ENCODE results near the gene MMP3. TPM values are rescaled to one million over a fixed set of nuclear protein-coding genes. Genes with fewer than 3 reads are reported as not detected.

MMP3 gene
- total and polyA plus RNA-seq, 12 donors: not detected

- no peaks in the 10 kb centered on the region for H3K9me3 ChIP-seq
- 91 to 92% methylated on average over 2 of the region's 2 CpGs for whole genome bisulfite sequencing, 2 donors
- H3K4me3 ChIP-seq: no peak overlapping the region
- intact Hi-C loops (cut with DNase I): loop anchor here in 1 of 10 donors (10.0 kb wide), 2 partner anchors 61 to 101 kb away; no protein-coding TSS in a partner anchor
- no peaks in the 10 kb centered on the region for H3K36me3 ChIP-seq
- H3K4me1 ChIP-seq: no peaks in the 10 kb centered on the region
- no peak for ATAC-seq
- peaks cover 0 to 34% (median 13%) of the 10 kb centered on the region in 7 donors for H3K27me3 ChIP-seq
- TF ChIP-seq CTCF (IDR thresholded peaks at IDR 0.05): no peak
- no peak for DNase-seq
- H3K27ac ChIP-seq: no peak overlapping the region
These were observed 9.7 kb downstream of the MMP3 start for GRCh38 chr11:102833731-102834130.

- Histone ChIP-seq H3K9me3 (no peaks in the 10 kb centered on the region), H3K27ac (no peak overlapping the region), H3K27me3 (peaks cover 0 to 34% (median 13%) of the 10 kb centered on the region in 7 donors), H3K4me1 (no peaks in the 10 kb centered on the region), H3K36me3 (no peaks in the 10 kb centered on the region), H3K4me3 (no peak overlapping the region)
- no peak for ATAC-seq
- DNase-seq: no peak
- no peak for TF ChIP-seq CTCF (IDR thresholded peaks at IDR 0.05)
- intact Hi-C loops (cut with DNase I): loop anchor here in 1 of 10 donors (10.0 kb wide), 2 partner anchors 62 to 102 kb away; no protein-coding TSS in a partner anchor
- WGBS, 2 donors: 93 to 97% methylated on average over 7 of the region's 7 CpGs
These were observed 10.8 kb downstream of the MMP3 start for GRCh38 chr11:102832612-102833011.

- no peaks in the 10 kb centered on the region for H3K4me1 ChIP-seq
- DNase-seq (peak in 1 of 2 donors; percentile 23), ATAC-seq (no peak)
- H3K27ac ChIP-seq: no peak overlapping the region
- intact Hi-C loops (cut with DNase I): loop anchor here in 1 of 10 donors (10.0 kb wide), 2 partner anchors 63 to 103 kb away; no protein-coding TSS in a partner anchor
- no peaks in the 10 kb centered on the region for H3K36me3 ChIP-seq
- peaks cover 0 to 34% (median 13%) of the 10 kb centered on the region in 7 donors for H3K27me3 ChIP-seq
- no peaks in the 10 kb centered on the region for H3K9me3 ChIP-seq
- peak overlapping the region in 2 of 10 donors; percentile 7 to 21 for H3K4me3 ChIP-seq
- TF ChIP-seq CTCF (IDR thresholded peaks at IDR 0.05): peak in 5 of 9 donors; percentile 7 to 23 (median 17)
- WGBS, 2 donors: 41 to 46% methylated on average over 38 of the region's 38 CpGs
These were observed 11.6 kb downstream of the MMP3 start for GRCh38 chr11:102831489-102832440.

GRCh38 chr11:102831128-102831488 is 12.3 kb downstream of the MMP3 start:
- peaks cover 0 to 3% (median 0%) of the 10 kb centered on the region in 11 donors for H3K9me3 ChIP-seq
- intact Hi-C loops (cut with DNase I): loop anchor here in 1 of 10 donors (10.0 kb wide), 2 partner anchors 64 to 104 kb away; no protein-coding TSS in a partner anchor
- DNase-seq (no peak), ATAC-seq (no peak)
- no peak for TF ChIP-seq CTCF (IDR thresholded peaks at IDR 0.05)
- no peaks in the 10 kb centered on the region for H3K4me1 ChIP-seq
- H3K27ac ChIP-seq: no peak overlapping the region
- H3K27me3 ChIP-seq: peaks cover 0 to 34% (median 13%) of the 10 kb centered on the region in 7 donors
- no peak overlapping the region for H3K4me3 ChIP-seq
- WGBS, 2 donors: 50 to 64% methylated on average over 2 of the region's 2 CpGs
- H3K36me3 ChIP-seq: no peaks in the 10 kb centered on the region

All from heart right ventricle (tissue), 16 donors.